Mesendoderm (in vitro differentiated cells): ENCODE results near the gene ARID1B.

ENCODE experiments used
- DNase-seq: peaks from one replicate; pipeline ENCODE4 v3.0.0; 2013
- H2AK5ac ChIP-seq: 2 replicates; pipeline ENCODE4 v1.6.1; 2013; ENCODE audit warnings: low read length, inconsistent platforms
- H2BK120ac ChIP-seq: 2 replicates; pipeline ENCODE4 v1.6.1; 2013; ENCODE audit warnings: low read depth, mild to moderate bottlenecking, low read length, moderate library complexity, mixed read lengths
- H2BK15ac ChIP-seq: replicated peaks from 2 replicates; pipeline ENCODE4 v1.6.1; 2013; ENCODE audit warnings: low read depth, mild to moderate bottlenecking, moderate library complexity
- H2BK5ac ChIP-seq: 2 replicates; pipeline ENCODE4 v1.6.1; 2013; ENCODE audit warnings: low read length, inconsistent platforms
- H3K18ac ChIP-seq: 2 replicates; pipeline ENCODE4 v1.6.1; 2013; ENCODE audit warnings: mild to moderate bottlenecking, low read length, mixed read lengths
- H3K23ac ChIP-seq: one replicate; pipeline ENCODE4 v1.6.1; 2013; ENCODE audit warnings: low read length
- H3K27ac ChIP-seq: 2 replicates; pipeline ENCODE4 v1.5.1; 2013; ENCODE audit warnings: low read depth, mild to moderate bottlenecking, inconsistent platforms, low read length, moderate library complexity
- H3K27me3 ChIP-seq: 2 replicates; pipeline ENCODE4 v1.6.1; 2013; ENCODE audit warnings: low read length, control low read depth, mild to moderate bottlenecking, inconsistent platforms; ENCODE audit not compliant: insufficient read depth, poor library complexity
- H3K36me3 ChIP-seq: 2 replicates; pipeline ENCODE4 v1.6.1; 2013; ENCODE audit warnings: low read length, inconsistent platforms; ENCODE audit not compliant: control insufficient read depth, insufficient read depth
- H3K4ac ChIP-seq: one replicate; pipeline ENCODE4 v1.6.1; 2013; ENCODE audit warnings: low read depth, mild to moderate bottlenecking, low read length, moderate library complexity
- H3K4me1 ChIP-seq: 2 replicates; pipeline ENCODE4 v1.6.1; 2013; ENCODE audit warnings: low read depth, low read length, inconsistent platforms; ENCODE audit not compliant: control insufficient read depth
- H3K4me2 ChIP-seq: 2 replicates; pipeline ENCODE4 v1.6.1; 2013; ENCODE audit warnings: low read length
- H3K4me3 ChIP-seq: 2 replicates; pipeline ENCODE4 v1.5.1; 2013; ENCODE audit warnings: mild to moderate bottlenecking, low read length
- H3K56ac ChIP-seq: one replicate; pipeline ENCODE4 v1.6.1; 2013; ENCODE audit warnings: low read length
- H3K79me1 ChIP-seq: 2 replicates; pipeline ENCODE4 v1.6.1; 2013; ENCODE audit warnings: low read length, inconsistent platforms
- H3K79me2 ChIP-seq: 2 replicates; pipeline ENCODE4 v1.6.1; 2013; ENCODE audit warnings: mild to moderate bottlenecking, low read length; ENCODE audit not compliant: control insufficient read depth, insufficient read depth
- H3K9ac ChIP-seq: 2 replicates; pipeline ENCODE4 v1.6.1; 2013; ENCODE audit warnings: low read length, inconsistent platforms
- H4K5ac ChIP-seq: one replicate; pipeline ENCODE4 v1.6.1; 2013; ENCODE audit warnings: low read length
- H4K8ac ChIP-seq: one replicate; pipeline ENCODE4 v1.6.1; 2013; ENCODE audit warnings: low read depth, mild to moderate bottlenecking, control low read depth, low read length, moderate library complexity
- WGBS: extraction: QIAGEN DNeasy Blood & Tissue Kit; methylation state at CpG from one replicate; pipeline ENCODE4 v1.1.7; 2013; ENCODE audit warnings: low lambda C conversion rate, missing lambda C conversion rate; ENCODE audit not compliant: insufficient coverage; ENCODE audit errors: extremely low coverage; 5-methylcytosine and 5-hydroxymethylcytosine counted together

ARID1B gene

DNA sequence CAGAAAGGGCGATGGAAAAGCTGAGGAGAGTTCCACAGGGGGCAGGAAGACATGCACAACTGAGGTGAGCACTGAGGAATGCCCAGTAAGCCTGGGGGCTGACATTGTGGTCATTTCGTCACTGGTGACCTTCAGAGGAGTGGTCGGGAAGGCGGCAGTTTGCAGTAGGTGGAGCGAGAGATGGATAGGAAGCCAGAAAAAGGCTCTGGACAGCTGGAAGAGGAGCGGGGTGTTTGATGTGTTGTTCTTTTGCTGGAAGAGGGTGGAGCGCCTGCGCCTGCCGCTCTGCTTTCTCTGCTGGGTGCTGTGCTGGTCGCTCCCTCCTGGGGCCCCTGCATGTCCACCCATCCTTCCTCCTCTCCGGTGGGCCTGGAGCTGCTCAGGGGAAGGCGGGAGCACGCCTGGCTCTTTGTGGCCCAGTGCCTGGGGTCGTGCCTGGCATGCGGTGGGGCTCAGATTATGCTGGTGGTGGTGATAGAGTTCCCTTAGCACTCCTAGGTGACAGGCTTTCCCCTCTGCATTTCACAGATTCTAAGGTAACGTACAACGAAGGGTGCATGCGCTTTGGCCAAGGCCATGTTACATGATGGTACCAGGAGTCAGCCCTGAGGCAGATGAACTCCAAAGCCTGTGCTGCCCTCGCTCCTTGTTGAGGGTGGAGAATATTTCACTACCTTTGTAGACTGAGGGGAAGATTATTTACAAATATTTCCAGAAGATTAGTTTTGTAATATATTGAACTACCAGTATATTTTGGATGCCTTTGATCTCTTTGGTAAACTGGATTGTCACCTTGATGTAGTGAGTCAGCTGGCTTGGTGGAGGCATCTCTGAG, 20.9 kb downstream of the ARID1B start:
- H3K27me3 ChIP-seq = no peaks in the 10 kb centered on the region
- H3K56ac ChIP-seq = peak overlapping the region; percentile 7
- H2BK120ac ChIP-seq = no peak overlapping the region
- H3K4me2 ChIP-seq = no peak overlapping the region
- no peak overlapping the region for H3K9ac ChIP-seq
- H3K4ac ChIP-seq = no peak overlapping the region
- H2AK5ac ChIP-seq = no peak overlapping the region
- no peak overlapping the region for H4K5ac ChIP-seq
- no peak overlapping the region for H3K4me3 ChIP-seq
- no peak overlapping the region for H4K8ac ChIP-seq
- no peak overlapping the region for H3K27ac ChIP-seq
- no peak overlapping the region for H2BK5ac ChIP-seq
- no peak overlapping the region for H3K18ac ChIP-seq
- H3K23ac ChIP-seq = no peak overlapping the region
- no peaks in the 10 kb centered on the region for H3K36me3 ChIP-seq
- no peak overlapping the region for H2BK15ac ChIP-seq
- peaks cover 10% of the 10 kb centered on the region for H3K79me1 ChIP-seq
- peaks cover 90% of the 10 kb centered on the region for H3K79me2 ChIP-seq
- no CpG with 5 or more reads among the region's 19 CpGs for WGBS
- no peak for DNase-seq
- H3K4me1 ChIP-seq = peaks cover 2% of the 10 kb centered on the region

DNA sequence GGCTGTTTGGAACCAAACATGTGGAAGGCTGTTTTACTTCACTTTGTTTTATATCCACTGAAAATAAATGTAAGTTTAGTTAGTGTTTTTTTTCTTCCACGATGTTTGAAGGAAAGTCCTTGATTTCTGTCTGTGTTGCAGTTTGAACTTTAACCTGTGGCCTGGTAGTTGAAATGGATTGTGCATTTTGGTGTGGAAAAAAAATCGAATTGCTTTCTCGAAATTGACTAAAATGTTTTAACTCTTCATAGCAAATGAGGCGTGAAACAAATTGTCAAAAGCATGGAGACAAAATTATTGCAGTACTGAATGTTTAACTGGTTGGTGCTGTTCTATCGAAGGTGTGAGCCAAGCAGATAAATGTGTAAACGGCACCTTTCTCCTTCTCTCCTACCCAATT, 24.5 kb downstream of the ARID1B start:
- Histone ChIP-seq H4K5ac (no peak overlapping the region), H3K4me3 (no peak overlapping the region), H3K79me2 (peaks cover 83% of the 10 kb centered on the region), H3K4me2 (no peak overlapping the region), H3K36me3 (no peaks in the 10 kb centered on the region), H2BK5ac (no peak overlapping the region), H2BK120ac (no peak overlapping the region), H4K8ac (no peak overlapping the region), H3K27ac (no peak overlapping the region), H2BK15ac (no peak overlapping the region), H3K56ac (no peak overlapping the region), H3K23ac (no peak overlapping the region), H3K18ac (no peak overlapping the region), H3K4me1 (peaks cover 4% of the 10 kb centered on the region), H2AK5ac (no peak overlapping the region), H3K4ac (no peak overlapping the region), H3K79me1 (peaks cover 12% of the 10 kb centered on the region), H3K9ac (no peak overlapping the region), H3K27me3 (no peaks in the 10 kb centered on the region)
- DNase-seq = no peak
- no CpG with 5 or more reads among the region's 6 CpGs for WGBS

DNA sequence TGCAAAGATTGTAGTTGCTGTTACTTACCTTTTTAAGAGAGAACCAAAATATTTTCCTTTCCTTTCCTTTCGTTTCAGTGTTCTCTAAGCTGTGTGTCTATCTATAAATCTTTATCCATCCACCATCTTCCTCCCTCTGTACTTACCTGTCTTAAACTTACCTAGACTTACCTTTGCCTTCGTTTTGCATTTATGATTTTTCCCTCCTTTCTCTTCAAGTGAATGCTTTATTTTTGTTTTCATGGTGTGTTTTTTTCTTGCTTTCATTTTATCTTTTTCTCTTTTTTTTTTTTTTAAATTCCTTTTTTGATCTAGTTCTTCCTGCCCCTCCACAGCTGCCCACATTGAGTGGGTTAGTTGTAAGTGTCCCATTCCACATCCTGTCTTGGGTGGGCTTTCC, 26.2 kb downstream of the ARID1B start:
- Histone ChIP-seq H2BK15ac (no peak overlapping the region), H4K5ac (no peak overlapping the region), H3K23ac (no peak overlapping the region), H3K9ac (no peak overlapping the region), H3K79me1 (peaks cover 6% of the 10 kb centered on the region), H3K36me3 (no peaks in the 10 kb centered on the region), H2BK5ac (no peak overlapping the region), H3K18ac (no peak overlapping the region), H3K4me2 (no peak overlapping the region), H2BK120ac (no peak overlapping the region), H3K4ac (no peak overlapping the region), H4K8ac (no peak overlapping the region), H3K27me3 (no peaks in the 10 kb centered on the region), H2AK5ac (no peak overlapping the region), H3K4me1 (peaks cover 8% of the 10 kb centered on the region), H3K4me3 (no peak overlapping the region), H3K79me2 (peaks cover 78% of the 10 kb centered on the region), H3K27ac (no peak overlapping the region), H3K56ac (no peak overlapping the region)
- no peak for DNase-seq
- no CpG with 5 or more reads among the region's 2 CpGs for WGBS

DNA sequence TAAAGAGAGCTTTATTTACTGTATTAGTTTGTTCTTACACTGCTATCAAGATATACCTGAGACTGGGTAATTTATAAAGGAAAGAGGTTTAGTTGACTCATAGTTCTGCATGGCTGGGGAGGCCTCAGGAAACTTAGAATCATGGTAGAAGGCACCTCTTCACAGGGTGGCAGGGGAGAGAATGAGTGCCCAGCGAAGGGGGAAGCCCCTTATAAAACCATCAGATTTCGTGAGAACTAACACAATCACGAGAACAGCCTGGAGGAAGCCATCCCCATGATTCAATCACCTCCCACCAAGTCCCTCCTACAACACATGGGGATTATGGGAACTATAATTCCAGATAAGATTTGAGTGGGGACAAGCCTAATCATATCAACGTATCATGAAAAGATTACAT, 27.2 kb downstream of the ARID1B start:
- H3K9ac ChIP-seq = no peak overlapping the region
- H3K27me3 ChIP-seq = no peaks in the 10 kb centered on the region
- no peak overlapping the region for H4K8ac ChIP-seq
- WGBS = no CpG with 5 or more reads among the region's 4 CpGs
- H3K36me3 ChIP-seq = no peaks in the 10 kb centered on the region
- H2BK5ac ChIP-seq = no peak overlapping the region
- H3K4me1 ChIP-seq = peaks cover 11% of the 10 kb centered on the region
- H3K18ac ChIP-seq = no peak overlapping the region
- H3K79me2 ChIP-seq = peaks cover 74% of the 10 kb centered on the region
- no peak overlapping the region for H2BK120ac ChIP-seq
- H2AK5ac ChIP-seq = no peak overlapping the region
- no peak overlapping the region for H3K56ac ChIP-seq
- no peak overlapping the region for H3K4me3 ChIP-seq
- no peak overlapping the region for H3K27ac ChIP-seq
- H2BK15ac ChIP-seq = no peak overlapping the region
- H4K5ac ChIP-seq = no peak overlapping the region
- H3K79me1 ChIP-seq = peaks cover 8% of the 10 kb centered on the region
- no peak overlapping the region for H3K23ac ChIP-seq
- H3K4ac ChIP-seq = no peak overlapping the region
- no peak for DNase-seq
- no peak overlapping the region for H3K4me2 ChIP-seq

DNA sequence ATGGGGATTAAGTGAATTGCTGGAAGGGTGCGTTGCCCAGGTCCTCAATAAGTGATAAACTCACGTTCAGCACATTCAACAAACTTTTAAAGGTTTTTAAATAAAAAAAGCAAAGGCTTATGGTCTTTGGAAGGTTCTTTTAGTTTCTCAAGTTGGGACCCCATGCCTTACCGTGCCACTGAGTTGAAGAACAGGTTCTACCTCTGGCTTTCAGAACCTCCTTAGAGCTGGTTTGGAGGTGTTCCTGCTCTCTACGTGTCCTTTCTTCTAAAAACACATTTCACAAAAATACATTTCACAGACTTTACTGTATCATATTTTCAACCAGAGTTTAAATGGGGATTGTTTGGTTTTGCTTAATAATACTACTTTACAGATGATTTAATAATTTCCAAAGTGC, 29.0 kb downstream of the ARID1B start:
- no peak overlapping the region for H3K4me2 ChIP-seq
- peaks cover 73% of the 10 kb centered on the region for H3K79me2 ChIP-seq
- no peak overlapping the region for H3K23ac ChIP-seq
- no peak for DNase-seq
- no peak overlapping the region for H2BK5ac ChIP-seq
- H3K4me1 ChIP-seq = peaks cover 12% of the 10 kb centered on the region
- no peak overlapping the region for H3K4ac ChIP-seq
- H2AK5ac ChIP-seq = no peak overlapping the region
- H3K27me3 ChIP-seq = no peaks in the 10 kb centered on the region
- H3K36me3 ChIP-seq = no peaks in the 10 kb centered on the region
- H3K27ac ChIP-seq = no peak overlapping the region
- no CpG with 5 or more reads among the region's 4 CpGs for WGBS
- no peak overlapping the region for H3K18ac ChIP-seq
- no peak overlapping the region for H3K9ac ChIP-seq
- no peak overlapping the region for H2BK120ac ChIP-seq
- no peak overlapping the region for H2BK15ac ChIP-seq
- no peak overlapping the region for H4K5ac ChIP-seq
- no peak overlapping the region for H4K8ac ChIP-seq
- H3K56ac ChIP-seq = no peak overlapping the region
- H3K79me1 ChIP-seq = peaks cover 13% of the 10 kb centered on the region
- H3K4me3 ChIP-seq = no peak overlapping the region

DNA sequence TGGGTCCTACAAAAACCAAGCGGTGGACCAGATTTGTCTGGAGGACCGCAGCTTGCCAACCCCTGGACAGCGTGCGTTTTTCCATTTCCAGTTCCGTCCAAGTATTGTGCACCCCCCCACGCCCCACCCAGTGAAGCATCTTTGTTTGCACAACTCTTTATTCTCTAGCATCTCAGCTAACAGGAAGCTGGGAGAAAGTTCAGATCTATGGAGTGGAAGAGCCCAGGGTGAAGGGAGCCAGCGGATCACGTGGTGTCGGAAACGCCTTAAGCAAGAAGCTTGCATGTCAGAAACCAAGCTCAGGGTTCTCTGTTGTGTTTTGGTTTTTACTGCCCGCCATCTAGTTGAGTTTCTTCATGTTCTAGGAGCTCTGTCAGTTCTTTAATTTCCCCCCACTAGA, 29.9 kb downstream of the ARID1B start:
- no CpG with 5 or more reads among the region's 11 CpGs for WGBS
- H4K5ac ChIP-seq = no peak overlapping the region
- no peaks in the 10 kb centered on the region for H3K36me3 ChIP-seq
- H3K9ac ChIP-seq = no peak overlapping the region
- H3K27ac ChIP-seq = no peak overlapping the region
- peaks cover 16% of the 10 kb centered on the region for H3K79me1 ChIP-seq
- H3K4me1 ChIP-seq = peaks cover 10% of the 10 kb centered on the region
- no peak overlapping the region for H3K56ac ChIP-seq
- no peak overlapping the region for H3K4me3 ChIP-seq
- peaks cover 74% of the 10 kb centered on the region for H3K79me2 ChIP-seq
- H3K4ac ChIP-seq = no peak overlapping the region
- no peak overlapping the region for H4K8ac ChIP-seq
- H2BK5ac ChIP-seq = no peak overlapping the region
- H3K27me3 ChIP-seq = no peaks in the 10 kb centered on the region
- no peak overlapping the region for H2AK5ac ChIP-seq
- DNase-seq = no peak
- H2BK120ac ChIP-seq = no peak overlapping the region
- no peak overlapping the region for H2BK15ac ChIP-seq
- no peak overlapping the region for H3K4me2 ChIP-seq
- no peak overlapping the region for H3K18ac ChIP-seq
- no peak overlapping the region for H3K23ac ChIP-seq
